Measurements from ENCODE around the gene IL22RA1.

IL22RA1 gene

GRCh38 chr1:24114753-24115152, 28.2 kb downstream of the IL22RA1 start:
- DNase-seq (ENCODE audit: low read depth, low spot score), result no peak

- DNase-seq (ENCODE audit: low read depth, low spot score), result no peak
Observed at GRCh38 chr1:24113641-24114033, 29.3 kb downstream of the IL22RA1 start.

GRCh38 chr1:24111996-24112779, 30.8 kb downstream of the IL22RA1 start, which contains the start of gene MYOM3:
TSS of gene MYOM3 (minus strand) at chr1:24112135. CDS start at chr1:24108636, 3,499 bp downstream.
- no peak for DNase-seq (ENCODE audit: low read depth, low spot score)

GRCh38 chr1:24111262-24111995, 31.5 kb downstream of the IL22RA1 start:
- no peak for DNase-seq (ENCODE audit: low read depth, low spot score)

GRCh38 chr1:24110642-24111261, 32.2 kb downstream of the IL22RA1 start:
- no peak for DNase-seq (ENCODE audit: low read depth, low spot score)

GRCh38 chr1:24109686-24110475, 33.1 kb downstream of the IL22RA1 start:
- DNase-seq (ENCODE audit: low read depth, low spot score), result no peak

- no peak for DNase-seq (ENCODE audit: low read depth, low spot score)
Observed at GRCh38 chr1:24109166-24109483, 33.8 kb downstream of the IL22RA1 start.

GRCh38 chr1:24108334-24109165, 34.4 kb downstream of the IL22RA1 start:
- no peak for DNase-seq (ENCODE audit: low read depth, low spot score)

GRCh38 chr1:24107462-24108138, 35.3 kb downstream of the IL22RA1 start:
- DNase-seq (ENCODE audit: low read depth, low spot score), result no peak

- DNase-seq (ENCODE audit: low read depth, low spot score), result no peak
Observed at GRCh38 chr1:24105368-24106160, 37.4 kb downstream of the IL22RA1 start.

- DNase-seq (ENCODE audit: low read depth, low spot score), result no peak
Observed at GRCh38 chr1:24104854-24105253, 38.1 kb downstream of the IL22RA1 start.

GRCh38 chr1:24103879-24104278, 39.1 kb downstream of the IL22RA1 start:
- no peak for DNase-seq (ENCODE audit: low read depth, low spot score)

- DNase-seq (ENCODE audit: low read depth, low spot score), result no peak
Observed at GRCh38 chr1:24103408-24103807, 39.5 kb downstream of the IL22RA1 start.

- DNase-seq (ENCODE audit: low read depth, low spot score), result no peak
Observed at GRCh38 chr1:24102961-24103360, 40.0 kb downstream of the IL22RA1 start.

- DNase-seq (ENCODE audit: low read depth, low spot score), result no peak
Observed at GRCh38 chr1:24101796-24102586, 40.9 kb downstream of the IL22RA1 start.

GRCh38 chr1:24100945-24101737, 41.8 kb downstream of the IL22RA1 start:
- no peak for DNase-seq (ENCODE audit: low read depth, low spot score)

- DNase-seq (ENCODE audit: low read depth, low spot score), result no peak
Observed at GRCh38 chr1:24098943-24099638, 43.8 kb downstream of the IL22RA1 start.

All from activated CD4-positive, CD25-positive, alpha-beta regulatory T cell treated with anti-CD3 and anti-CD28 coated beads, Interleukin-2, amount 50 U/mL, for 16 hours (primary cell).